ENCODE measurements around the gene CDR2.

The CDR2 gene

DNA sequence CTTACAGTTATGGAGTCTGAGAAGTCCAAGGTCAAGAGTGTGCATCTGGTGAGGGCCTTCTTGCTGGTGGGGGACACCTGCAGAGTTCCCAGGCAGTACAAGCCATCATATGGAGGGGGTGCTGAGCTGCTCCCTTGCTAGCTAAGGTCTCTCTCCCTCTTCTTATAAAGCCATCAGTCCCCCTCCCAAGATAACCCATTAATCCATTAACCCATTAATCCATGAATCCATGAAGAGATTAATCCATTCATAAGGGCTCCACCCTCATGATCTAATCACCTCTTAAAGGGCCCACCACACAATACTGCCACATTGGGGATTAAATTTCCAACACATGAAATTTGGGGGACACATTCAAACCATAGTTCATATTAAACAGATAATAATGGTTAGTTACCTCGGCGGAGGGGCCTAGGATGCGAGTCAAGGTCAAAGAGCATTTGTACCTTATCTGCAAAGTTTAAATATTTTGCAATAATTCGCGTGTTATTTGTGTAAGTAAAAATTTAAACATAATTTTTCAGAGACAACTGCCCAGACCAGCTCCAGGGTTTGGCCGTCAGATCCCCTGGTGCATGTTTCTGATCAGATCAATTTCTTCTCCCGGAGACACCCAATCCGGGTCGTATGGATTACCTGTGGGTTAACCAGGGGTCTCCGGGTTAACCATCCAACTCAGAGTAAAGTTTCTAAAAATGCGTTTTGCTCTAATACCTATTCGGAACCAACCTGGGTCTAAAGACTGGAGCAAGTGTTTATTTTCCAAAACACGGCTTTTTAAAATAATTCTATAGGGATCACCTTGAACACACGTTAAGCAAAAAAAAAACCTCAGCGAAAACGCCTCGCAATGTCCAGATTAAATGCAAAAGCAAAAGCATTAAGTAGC lies 78.0 kb downstream of the CDR2 start:
- no peak for DNase-seq (ENCODE audit: extremely low read depth, low read depth)
- TF ChIP-seq, protein P1, sequence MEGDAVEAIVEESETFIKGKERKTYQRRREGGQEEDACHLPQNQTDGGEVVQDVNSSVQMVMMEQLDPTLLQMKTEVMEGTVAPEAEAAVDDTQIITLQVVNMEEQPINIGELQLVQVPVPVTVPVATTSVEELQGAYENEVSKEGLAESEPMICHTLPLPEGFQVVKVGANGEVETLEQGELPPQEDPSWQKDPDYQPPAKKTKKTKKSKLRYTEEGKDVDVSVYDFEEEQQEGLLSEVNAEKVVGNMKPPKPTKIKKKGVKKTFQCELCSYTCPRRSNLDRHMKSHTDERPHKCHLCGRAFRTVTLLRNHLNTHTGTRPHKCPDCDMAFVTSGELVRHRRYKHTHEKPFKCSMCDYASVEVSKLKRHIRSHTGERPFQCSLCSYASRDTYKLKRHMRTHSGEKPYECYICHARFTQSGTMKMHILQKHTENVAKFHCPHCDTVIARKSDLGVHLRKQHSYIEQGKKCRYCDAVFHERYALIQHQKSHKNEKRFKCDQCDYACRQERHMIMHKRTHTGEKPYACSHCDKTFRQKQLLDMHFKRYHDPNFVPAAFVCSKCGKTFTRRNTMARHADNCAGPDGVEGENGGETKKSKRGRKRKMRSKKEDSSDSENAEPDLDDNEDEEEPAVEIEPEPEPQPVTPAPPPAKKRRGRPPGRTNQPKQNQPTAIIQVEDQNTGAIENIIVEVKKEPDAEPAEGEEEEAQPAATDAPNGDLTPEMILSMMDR (IDR thresholded peaks at IDR 0.05; ENCODE audit: low read depth, low read length): no peak
